Stimulated activated naive CD8-positive, alpha-beta T cell treated with anti-CD3 and anti-CD28 coated beads, Interleukin-15, Interleukin-2, amounts not matched to agents 100 ng/mL and 50 ng/mL, for 24 hours (primary cell): ENCODE data around the gene RAE1.

ENCODE experiments used
- H3K27ac Mint-ChIP-seq: one replicate; pipeline ENCODE4 v1.8.0; 2021; ENCODE audit warnings: mild to moderate bottlenecking, mixed read lengths
- H3K27me3 Mint-ChIP-seq: one replicate; pipeline ENCODE4 v1.8.0; 2021; ENCODE audit warnings: mixed read lengths
- H3K36me3 Mint-ChIP-seq: one replicate; pipeline ENCODE4 v1.8.0; 2021; ENCODE audit warnings: low read depth, mixed read lengths
- H3K4me1 Mint-ChIP-seq: one replicate; pipeline ENCODE4 v1.8.0; 2021; ENCODE audit warnings: low read depth, mixed read lengths
- H3K4me3 Mint-ChIP-seq: one replicate; pipeline ENCODE4 v1.8.0; 2021; ENCODE audit warnings: mild to moderate bottlenecking, mixed read lengths
- H3K9me3 Mint-ChIP-seq: one replicate; pipeline ENCODE4 v1.8.0; 2021; ENCODE audit warnings: mixed read lengths

RAE1 gene

GRCh38 chr20:57374343-57374930 is 23.4 kb downstream of the RAE1 start:
- H3K27ac Mint-ChIP-seq = no peak overlapping the region
- H3K4me1 Mint-ChIP-seq = peaks cover 33% of the 10 kb centered on the region
- H3K36me3 Mint-ChIP-seq = peaks cover 87% of the 10 kb centered on the region
- no peaks in the 10 kb centered on the region for H3K27me3 Mint-ChIP-seq
- H3K9me3 Mint-ChIP-seq = no peaks in the 10 kb centered on the region
- H3K4me3 Mint-ChIP-seq = no peak overlapping the region

- peaks cover 33% of the 10 kb centered on the region for H3K4me1 Mint-ChIP-seq
- H3K36me3 Mint-ChIP-seq = peaks cover 85% of the 10 kb centered on the region
- H3K27ac Mint-ChIP-seq = peak overlapping the region; percentile 19
- H3K9me3 Mint-ChIP-seq = no peaks in the 10 kb centered on the region
- no peaks in the 10 kb centered on the region for H3K27me3 Mint-ChIP-seq
- H3K4me3 Mint-ChIP-seq = no peak overlapping the region
Observed at GRCh38 chr20:57374931-57375651, 24.0 kb downstream of the RAE1 start.

- H3K4me3 Mint-ChIP-seq = no peak overlapping the region
Observed at GRCh38 chr20:57375652-57376230, 24.7 kb downstream of the RAE1 start.

GRCh38 chr20:57377350-57377749 is 26.3 kb downstream of the RAE1 start:
- Mint-ChIP-seq H3K27ac (peak overlapping the region; percentile 62), H3K4me1 (peaks cover 39% of the 10 kb centered on the region), H3K9me3 (no peaks in the 10 kb centered on the region), H3K36me3 (peaks cover 68% of the 10 kb centered on the region), H3K4me3 (no peak overlapping the region), H3K27me3 (no peaks in the 10 kb centered on the region)

More at GRCh38 chr20:57375652-57376230, 24.7 kb downstream of the RAE1 start:
- Mint-ChIP-seq H3K9me3 (no peaks in the 10 kb centered on the region), H3K27me3 (no peaks in the 10 kb centered on the region), H3K36me3 (peaks cover 80% of the 10 kb centered on the region), H3K4me1 (peaks cover 33% of the 10 kb centered on the region), H3K27ac (peak overlapping the region; percentile 65)

- Mint-ChIP-seq H3K4me1 (peaks cover 44% of the 10 kb centered on the region), H3K36me3 (peaks cover 67% of the 10 kb centered on the region), H3K27me3 (no peaks in the 10 kb centered on the region), H3K4me3 (no peak overlapping the region), H3K27ac (peak overlapping the region; percentile 22), H3K9me3 (no peaks in the 10 kb centered on the region)
Observed at GRCh38 chr20:57378107-57378506, 27.1 kb downstream of the RAE1 start.

- Mint-ChIP-seq H3K4me1 (peaks cover 45% of the 10 kb centered on the region), H3K27me3 (no peaks in the 10 kb centered on the region), H3K36me3 (peaks cover 61% of the 10 kb centered on the region), H3K4me3 (no peak overlapping the region), H3K27ac (peak overlapping the region; percentile 59), H3K9me3 (no peaks in the 10 kb centered on the region)
Observed at GRCh38 chr20:57378646-57379262, 27.7 kb downstream of the RAE1 start.

- Mint-ChIP-seq H3K4me3 (no peak overlapping the region), H3K4me1 (peaks cover 40% of the 10 kb centered on the region), H3K36me3 (peaks cover 59% of the 10 kb centered on the region), H3K27ac (peak overlapping the region; percentile 59), H3K27me3 (no peaks in the 10 kb centered on the region), H3K9me3 (no peaks in the 10 kb centered on the region)
Observed at GRCh38 chr20:57379263-57379647, 28.2 kb downstream of the RAE1 start.

- no peak overlapping the region for H3K27ac Mint-ChIP-seq
- H3K36me3 Mint-ChIP-seq = peaks cover 51% of the 10 kb centered on the region
- no peaks in the 10 kb centered on the region for H3K9me3 Mint-ChIP-seq
- no peak overlapping the region for H3K4me3 Mint-ChIP-seq
- H3K4me1 Mint-ChIP-seq = peaks cover 33% of the 10 kb centered on the region
- no peaks in the 10 kb centered on the region for H3K27me3 Mint-ChIP-seq
Observed at GRCh38 chr20:57380081-57380750, 29.2 kb downstream of the RAE1 start.

- H3K4me3 Mint-ChIP-seq = no peak overlapping the region
- H3K27me3 Mint-ChIP-seq = no peaks in the 10 kb centered on the region
- H3K36me3 Mint-ChIP-seq = peaks cover 36% of the 10 kb centered on the region
- peaks cover 30% of the 10 kb centered on the region for H3K4me1 Mint-ChIP-seq
- no peaks in the 10 kb centered on the region for H3K9me3 Mint-ChIP-seq
- no peak overlapping the region for H3K27ac Mint-ChIP-seq
Observed at GRCh38 chr20:57381596-57382503, 30.8 kb downstream of the RAE1 start.

- no peak overlapping the region for H3K27ac Mint-ChIP-seq
- H3K27me3 Mint-ChIP-seq = no peaks in the 10 kb centered on the region
- H3K36me3 Mint-ChIP-seq = peaks cover 29% of the 10 kb centered on the region
- H3K4me1 Mint-ChIP-seq = peaks cover 30% of the 10 kb centered on the region
- H3K4me3 Mint-ChIP-seq = no peak overlapping the region
- H3K9me3 Mint-ChIP-seq = no peaks in the 10 kb centered on the region
Observed at GRCh38 chr20:57382516-57382915, 31.5 kb downstream of the RAE1 start.

- Mint-ChIP-seq H3K4me1 (peaks cover 27% of the 10 kb centered on the region), H3K27ac (no peak overlapping the region), H3K36me3 (peaks cover 18% of the 10 kb centered on the region), H3K4me3 (no peak overlapping the region), H3K27me3 (no peaks in the 10 kb centered on the region), H3K9me3 (no peaks in the 10 kb centered on the region)
Observed at GRCh38 chr20:57383447-57384347, 32.6 kb downstream of the RAE1 start.

GRCh38 chr20:57384486-57384885 is 33.4 kb downstream of the RAE1 start:
- peaks cover 24% of the 10 kb centered on the region for H3K4me1 Mint-ChIP-seq
- no peaks in the 10 kb centered on the region for H3K9me3 Mint-ChIP-seq
- H3K36me3 Mint-ChIP-seq = peaks cover 11% of the 10 kb centered on the region
- no peak overlapping the region for H3K27ac Mint-ChIP-seq
- no peak overlapping the region for H3K4me3 Mint-ChIP-seq
- H3K27me3 Mint-ChIP-seq = no peaks in the 10 kb centered on the region

- Mint-ChIP-seq H3K4me1 (peaks cover 31% of the 10 kb centered on the region), H3K27me3 (no peaks in the 10 kb centered on the region), H3K9me3 (no peaks in the 10 kb centered on the region), H3K36me3 (peaks cover 5% of the 10 kb centered on the region), H3K4me3 (no peak overlapping the region), H3K27ac (no peak overlapping the region)
Observed at GRCh38 chr20:57384953-57385761, 34.1 kb downstream of the RAE1 start.
